Measurements from ENCODE around the gene AMH.

The AMH gene

DNA sequence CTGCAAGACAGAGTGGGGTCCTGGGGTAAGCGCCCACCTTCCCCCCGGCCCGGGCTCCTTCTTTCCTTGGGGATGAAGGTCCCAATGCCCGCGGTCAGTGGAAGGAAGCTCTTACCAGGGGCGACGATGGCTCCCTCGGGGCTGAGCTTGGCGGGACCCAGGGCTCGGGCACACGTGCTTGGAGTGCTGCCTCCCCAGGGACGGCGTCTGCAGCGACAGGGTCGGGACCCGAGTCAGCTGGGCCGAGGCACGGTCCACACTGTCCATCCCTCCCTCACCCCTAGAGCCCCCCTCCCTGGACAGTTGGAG, 3.6 kb downstream of the AMH start:
- no peak for TF ChIP-seq CTCF (IDR thresholded peaks at IDR 0.05; ENCODE audit: insufficient read depth, low read length, missing control alignments)
- no peak overlapping the region for H3K4me3 ChIP-seq (ENCODE audit: low read depth, low read length)
- no peak for DNase-seq (ENCODE audit: low read depth, low spot score)
- ChIA-PET CTCF (interaction anchor here (1.0 to 4.7 kb wide), 6 partner anchors 9 to 97 kb away, joined by 3 to 22 read pairs (median 6); partner anchors contain the start of gene PLEKHJ1), POLR2A (no interaction called here)

DNA sequence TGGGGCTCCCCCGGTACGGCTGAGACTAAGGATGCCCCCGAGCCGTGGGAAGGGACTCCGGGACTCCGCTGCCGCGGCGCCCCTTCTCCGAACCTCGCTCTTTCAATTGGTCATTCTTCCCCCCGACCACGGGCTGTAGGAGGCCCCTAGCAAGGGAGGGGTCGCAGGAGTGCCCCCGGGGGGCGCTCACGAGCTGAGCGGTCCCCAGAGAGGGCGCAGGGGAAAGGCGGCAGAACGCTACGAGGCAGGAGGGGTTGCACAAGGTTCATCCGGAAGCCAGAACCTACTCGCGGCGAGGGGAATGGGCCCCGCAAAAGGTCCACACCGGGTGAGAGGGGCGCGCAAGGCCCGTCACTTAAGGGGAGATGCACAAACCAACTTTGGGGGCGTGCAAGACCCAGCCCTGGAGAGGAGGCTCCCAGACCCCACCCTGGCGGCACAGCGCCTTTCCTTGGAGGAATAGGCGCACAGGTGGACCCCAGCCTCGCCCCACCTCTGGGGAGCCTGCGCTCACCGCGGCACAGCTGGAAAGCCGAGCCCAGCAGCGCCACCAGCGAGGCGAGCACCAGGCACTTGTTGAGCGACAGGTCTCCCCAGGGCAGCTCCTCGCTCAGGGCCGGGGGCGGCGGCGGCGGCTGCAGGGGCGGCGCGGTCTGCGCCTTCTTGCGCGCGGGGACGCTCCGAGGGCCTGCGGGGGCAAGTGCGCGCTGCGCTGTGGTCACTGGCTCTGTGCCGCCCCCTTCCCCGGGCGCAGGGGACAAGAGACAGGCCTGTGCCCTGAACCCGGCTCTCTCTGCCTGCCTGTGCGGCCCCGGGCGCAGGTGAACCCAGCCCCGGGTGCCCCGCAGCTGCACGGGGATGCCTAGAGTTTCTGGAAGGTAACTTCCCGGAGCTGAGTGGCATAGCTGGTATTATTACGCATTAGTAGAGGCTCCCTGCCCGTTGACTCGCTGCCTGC, 4.3 kb downstream of the AMH start:
- ChIA-PET CTCF (interaction anchor here (0.9 to 4.7 kb wide), 11 partner anchors 8 to 98 kb away, joined by 3 to 22 read pairs (median 5); partner anchors contain the start of gene PLEKHJ1), POLR2A (interaction anchor here (1.0 kb wide), 1 partner anchor 20 kb away, joined by 3 read pairs; no protein-coding TSS in a partner anchor)
- H3K4me3 ChIP-seq (ENCODE audit: low read depth, low read length): no peak overlapping the region
- TF ChIP-seq CTCF (IDR thresholded peaks at IDR 0.05; ENCODE audit: insufficient read depth, low read length, missing control alignments): peak; percentile 11
- DNase-seq (ENCODE audit: low read depth, low spot score): no peak

GRCh38 chr19:2254064-2254872, 5.1 kb downstream of the AMH start:
- CTCF ChIA-PET: interaction anchor here (0.9 to 4.7 kb wide), 11 partner anchors 8 to 99 kb away, joined by 3 to 22 read pairs (median 5); no protein-coding TSS in a partner anchor
- TF ChIP-seq CTCF (IDR thresholded peaks at IDR 0.05; ENCODE audit: insufficient read depth, low read length, missing control alignments): peak; percentile 57
- H3K4me3 ChIP-seq (ENCODE audit: low read depth, low read length): no peak overlapping the region
- POLR2A ChIA-PET: interaction anchor here (0.7 to 1.0 kb wide), 2 partner anchors 16 to 21 kb away, joined by 3 read pairs; no protein-coding TSS in a partner anchor
- no peak for DNase-seq (ENCODE audit: low read depth, low spot score)

GRCh38 chr19:2255112-2255845, 6.2 kb downstream of the AMH start:
- H3K4me3 ChIP-seq (ENCODE audit: low read depth, low read length): no peak overlapping the region
- no peak for DNase-seq (ENCODE audit: low read depth, low spot score)
- TF ChIP-seq CTCF (IDR thresholded peaks at IDR 0.05; ENCODE audit: insufficient read depth, low read length, missing control alignments): no peak
- ChIA-PET POLR2A (interaction anchor here (0.7 kb wide), 1 partner anchor 14 kb away, joined by 3 read pairs; no protein-coding TSS in a partner anchor), CTCF (interaction anchor here (1.0 to 4.7 kb wide), 7 partner anchors 10 to 99 kb away, joined by 3 to 22 read pairs (median 6); no protein-coding TSS in a partner anchor)

- no peak for TF ChIP-seq CTCF (IDR thresholded peaks at IDR 0.05; ENCODE audit: insufficient read depth, low read length, missing control alignments)
- DNase-seq (ENCODE audit: low read depth, low spot score): no peak
- POLR2A ChIA-PET: no interaction called here
- CTCF ChIA-PET: interaction anchor here (1.3 kb wide), 1 partner anchor 100 kb away, joined by 8 read pairs; no protein-coding TSS in a partner anchor
- no peak within 1 kb of the TSS for H3K4me3 ChIP-seq (ENCODE audit: low read depth, low read length)
These were observed 7.0 kb downstream of the AMH start, which contains the start of gene JSRP1 for GRCh38 chr19:2255982-2256685. Gene JSRP1, minus strand, starts transcription at chr19:2256417. Its CDS starts 1,103 bp downstream, at chr19:2255314.

All from AG04449 (cell line).